UCSD-AML1 (cell line): ENCODE data around the gene C19orf44.
"Not testable (repeated sequence)": the region's sequence is repeated elsewhere in the genome, so short reads cannot be mapped to it uniquely, and the experiment has no call there.

Experiments
- DNase-seq: peaks from one replicate; lab custom pipeline; 2025; ENCODE audit not compliant: unreplicated experiment; lab: John Stamatoyannopoulos, UW

C19orf44 gene

DNA sequence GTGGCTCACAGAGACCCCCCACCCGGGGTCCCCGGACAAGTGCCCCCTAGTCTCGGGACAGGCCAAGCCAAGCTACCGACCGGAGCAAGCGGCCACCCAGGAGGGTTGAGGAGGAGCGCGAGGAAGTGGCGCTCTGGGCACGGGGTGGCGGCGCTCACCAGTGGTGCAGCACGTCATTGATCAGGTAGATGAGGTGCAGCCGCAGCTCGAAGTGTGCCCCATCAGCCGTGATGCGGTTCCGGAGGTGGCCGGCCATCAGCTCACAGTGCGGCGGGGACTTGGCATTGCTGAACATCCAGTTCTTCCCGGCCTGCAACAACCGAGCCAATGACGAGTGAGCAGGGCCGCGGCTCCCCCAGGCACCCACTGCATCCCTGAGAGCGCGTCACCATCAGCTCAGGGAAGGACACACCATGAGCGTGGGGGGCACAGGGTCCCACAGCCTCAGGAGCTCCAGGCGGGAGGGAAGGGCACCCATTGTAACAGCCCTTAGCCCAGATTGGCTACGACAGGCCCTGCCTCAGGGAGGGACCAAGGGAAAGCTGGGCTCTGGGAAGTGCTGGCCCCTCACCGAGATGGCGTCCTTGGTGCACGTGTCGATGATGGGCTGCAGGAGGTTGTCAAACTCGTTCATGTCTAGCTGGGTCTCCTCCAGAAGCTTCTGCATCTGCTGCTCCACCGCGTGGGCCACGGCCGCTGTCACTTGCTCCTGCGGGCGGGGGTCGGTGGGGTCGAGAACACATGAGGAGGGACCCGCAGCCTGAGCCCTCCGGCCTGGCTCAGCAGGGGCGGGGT, 36.4 kb downstream of the C19orf44 start:
- no peak for DNase-seq

DNA sequence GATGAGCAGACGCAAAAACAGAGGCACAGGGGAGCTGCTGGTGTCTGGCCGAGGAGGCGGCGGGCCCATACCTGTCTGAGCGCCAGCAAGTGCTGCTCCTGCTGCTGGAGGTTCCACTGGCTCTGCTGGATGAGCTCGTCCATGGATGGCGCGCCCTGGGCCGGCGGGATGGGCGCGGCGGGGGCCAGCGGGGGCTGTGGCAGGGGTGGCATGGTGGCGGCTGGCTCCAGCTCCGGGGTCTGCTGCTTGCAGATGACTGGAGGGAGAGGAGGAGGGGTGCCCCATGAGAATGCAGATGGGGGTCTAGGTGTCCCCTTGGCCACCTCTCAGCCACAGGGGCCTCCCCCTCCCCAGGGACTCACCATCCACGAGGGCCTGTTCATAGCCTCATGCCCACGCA, 39.2 kb downstream of the C19orf44 start:
- DNase-seq, result no peak

DNA sequence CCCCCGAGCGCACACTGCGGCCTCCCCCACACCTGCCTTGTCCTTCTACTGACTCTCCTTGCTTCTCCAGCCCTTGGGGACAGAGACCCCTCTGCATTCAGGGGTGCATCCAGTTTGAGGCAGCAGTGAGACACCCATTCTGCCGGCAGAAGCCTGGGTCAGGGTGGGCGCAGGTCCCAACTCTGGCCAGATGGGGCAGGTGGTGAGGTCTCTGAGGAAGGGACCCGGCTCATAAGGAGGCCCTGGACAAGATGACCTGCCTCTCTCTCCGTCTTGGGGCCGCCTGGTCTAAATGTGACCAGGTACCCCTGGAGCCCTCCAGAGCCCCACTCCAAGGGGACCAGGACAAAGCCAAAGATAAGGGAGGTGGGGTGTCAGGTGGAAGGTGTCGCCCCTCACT, 39.9 kb downstream of the C19orf44 start:
- no peak for DNase-seq

DNA sequence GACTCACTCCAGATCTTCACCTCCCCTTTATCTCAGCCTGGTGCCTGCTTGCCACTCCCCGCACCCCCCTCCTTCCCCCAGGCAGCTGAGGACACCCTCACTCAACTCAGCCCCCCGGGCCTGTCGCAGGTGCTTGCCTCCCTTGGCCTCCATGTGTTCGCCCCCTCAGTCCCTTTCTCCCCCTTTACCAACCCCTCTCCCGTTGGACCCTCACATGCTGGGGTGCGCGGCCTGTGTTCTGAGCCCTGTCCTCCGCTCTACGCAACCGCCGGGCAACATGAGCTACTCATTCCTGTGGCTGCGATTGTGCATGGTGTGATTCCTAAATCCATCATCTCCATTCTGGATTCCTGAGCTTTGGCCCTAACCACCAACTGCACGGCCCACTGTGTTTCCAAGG, 40.9 kb downstream of the C19orf44 start:
- no peak for DNase-seq

DNA sequence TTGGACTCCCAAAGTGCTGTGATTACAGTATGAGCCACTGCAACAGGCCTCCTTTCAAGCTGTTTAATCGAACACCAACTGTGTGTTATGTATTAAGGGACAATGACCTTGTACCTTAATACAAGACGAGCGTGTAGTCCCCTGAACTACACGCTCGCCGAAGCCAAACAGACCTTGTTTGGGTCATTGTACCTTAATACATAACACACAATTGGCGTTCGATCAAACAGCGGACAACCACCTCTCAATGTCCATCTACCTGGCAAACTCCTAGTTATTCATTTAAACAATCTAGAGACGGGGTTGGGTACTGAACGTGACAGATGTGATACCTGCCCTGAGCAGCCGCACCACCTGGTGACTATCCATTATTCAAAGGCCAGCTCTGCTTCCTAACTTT, 44.8 kb downstream of the C19orf44 start:
- DNase-seq, result no peak

DNA sequence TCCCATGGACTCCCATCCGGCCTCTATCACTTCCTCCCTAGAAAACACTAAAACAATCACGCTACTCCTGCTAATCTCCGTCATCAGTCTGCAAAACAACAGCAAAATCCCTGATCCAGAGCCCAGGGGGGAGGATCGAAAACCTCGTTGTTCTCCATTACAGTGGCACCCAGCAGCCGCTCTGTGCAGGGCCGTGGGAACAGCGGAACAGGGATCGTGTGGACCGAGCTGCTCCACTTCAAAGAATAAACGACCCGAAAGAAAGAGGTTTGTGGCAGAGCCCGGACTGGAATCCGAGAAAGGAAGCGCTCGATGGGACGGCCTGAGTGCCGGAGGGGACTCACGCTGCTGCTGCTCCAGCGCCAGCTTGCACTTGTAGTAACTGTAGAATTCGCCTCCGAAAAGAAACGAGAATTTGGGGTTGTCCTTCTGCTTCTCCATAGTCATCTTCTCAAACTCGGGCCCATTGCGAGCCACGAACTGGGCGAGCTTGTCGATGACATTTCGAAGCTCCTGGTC, 45.4 kb downstream of the C19orf44 start:
- DNase-seq, result no peak

DNA sequence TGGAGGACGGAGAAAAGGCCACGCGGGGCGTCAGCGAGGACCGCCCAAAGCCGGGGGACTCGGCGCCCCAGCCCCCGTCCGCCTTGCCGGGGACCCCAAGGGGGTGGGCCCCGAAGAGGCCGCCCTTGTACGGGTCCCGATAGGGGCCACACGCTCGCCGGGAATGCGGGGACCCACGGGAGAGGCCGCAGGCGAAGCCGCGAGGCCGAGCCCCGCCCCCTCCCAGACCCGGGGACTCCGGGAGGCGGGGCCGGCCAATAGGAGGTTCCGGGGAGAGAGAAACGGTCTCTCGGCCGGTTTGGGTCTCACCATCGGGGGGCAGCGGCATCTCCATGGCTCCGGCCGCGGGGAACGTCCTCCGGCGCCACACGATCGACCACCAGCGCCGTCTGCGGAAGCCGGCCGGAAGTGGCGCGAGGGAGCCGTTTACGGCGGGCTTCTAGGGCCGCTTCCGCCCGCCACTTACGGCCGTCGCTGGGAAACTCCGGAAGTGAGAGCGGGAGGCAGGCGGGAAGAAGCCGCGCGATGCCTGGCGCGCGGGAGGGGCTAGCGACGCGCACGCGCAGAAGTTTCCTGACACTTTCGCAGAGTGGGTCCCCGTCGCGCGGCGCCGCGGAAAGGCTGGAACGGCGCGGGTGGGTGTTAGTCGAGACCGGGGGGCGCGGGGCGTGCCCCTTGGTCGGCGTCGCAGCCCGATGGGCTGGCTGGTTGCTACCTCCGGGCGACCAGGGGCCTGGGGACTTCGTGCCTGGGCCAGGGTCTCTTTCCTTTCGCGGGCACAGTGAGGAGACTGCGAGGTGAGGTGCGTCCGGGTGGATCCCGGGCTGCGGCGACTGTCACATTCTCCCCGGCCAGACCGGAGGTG, 46.1 kb downstream of the C19orf44 start, which contains the start of gene CHERP:
Gene CHERP, minus strand, starts transcription at position 393 of the 865 bp plus-strand sequence. Its CDS starts 59 bp downstream, at position 334.
- peak; percentile 96 for DNase-seq

DNA sequence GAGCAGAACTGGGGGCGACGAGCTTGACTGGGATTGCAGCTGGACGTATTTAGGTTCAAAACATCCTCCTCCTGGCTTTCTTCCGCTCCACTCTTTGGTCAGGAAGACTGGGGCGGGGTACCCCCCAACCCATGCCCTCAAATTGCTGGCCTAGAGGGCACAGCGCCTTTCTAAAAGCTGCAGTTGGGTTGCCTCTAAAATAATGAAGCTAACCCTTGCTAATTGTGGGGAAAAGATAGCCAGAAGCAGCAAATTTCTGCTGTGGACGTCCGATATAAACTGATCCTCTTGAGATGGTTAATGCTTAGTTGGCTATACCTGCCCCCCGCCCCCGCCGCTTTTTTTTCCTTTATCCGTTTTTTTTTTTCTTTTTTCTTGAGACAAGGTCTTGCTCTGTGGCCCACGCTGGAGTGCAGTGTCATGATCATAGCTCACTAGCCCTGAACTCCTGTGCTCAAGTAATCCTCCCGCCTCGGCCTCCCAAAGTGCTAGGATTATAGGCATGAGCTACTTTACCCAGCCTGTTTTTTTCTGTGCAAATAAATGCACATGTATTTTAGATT, 46.8 kb downstream of the C19orf44 start:
- peak; percentile 27 for DNase-seq

DNA sequence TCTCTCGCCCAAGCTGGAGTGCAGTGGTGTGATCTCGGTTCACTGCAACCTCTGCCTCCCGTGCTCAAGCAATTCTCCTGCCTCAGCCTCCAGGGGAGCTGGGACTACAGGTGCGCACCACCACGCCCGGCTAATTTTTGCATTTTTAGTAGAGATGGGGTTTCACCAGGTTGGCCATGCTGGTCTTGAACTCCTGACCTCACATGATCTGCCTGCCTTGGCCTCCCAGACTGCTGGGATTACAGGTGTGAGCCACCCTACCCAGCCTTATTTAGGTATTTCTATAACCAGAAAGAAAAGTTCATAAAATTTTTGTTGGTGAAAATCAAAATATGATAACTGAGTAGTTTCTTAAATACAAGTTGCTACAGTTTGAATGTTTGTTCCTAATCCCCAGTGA, 47.5 kb downstream of the C19orf44 start:
- not testable (repeated sequence) for DNase-seq

DNA sequence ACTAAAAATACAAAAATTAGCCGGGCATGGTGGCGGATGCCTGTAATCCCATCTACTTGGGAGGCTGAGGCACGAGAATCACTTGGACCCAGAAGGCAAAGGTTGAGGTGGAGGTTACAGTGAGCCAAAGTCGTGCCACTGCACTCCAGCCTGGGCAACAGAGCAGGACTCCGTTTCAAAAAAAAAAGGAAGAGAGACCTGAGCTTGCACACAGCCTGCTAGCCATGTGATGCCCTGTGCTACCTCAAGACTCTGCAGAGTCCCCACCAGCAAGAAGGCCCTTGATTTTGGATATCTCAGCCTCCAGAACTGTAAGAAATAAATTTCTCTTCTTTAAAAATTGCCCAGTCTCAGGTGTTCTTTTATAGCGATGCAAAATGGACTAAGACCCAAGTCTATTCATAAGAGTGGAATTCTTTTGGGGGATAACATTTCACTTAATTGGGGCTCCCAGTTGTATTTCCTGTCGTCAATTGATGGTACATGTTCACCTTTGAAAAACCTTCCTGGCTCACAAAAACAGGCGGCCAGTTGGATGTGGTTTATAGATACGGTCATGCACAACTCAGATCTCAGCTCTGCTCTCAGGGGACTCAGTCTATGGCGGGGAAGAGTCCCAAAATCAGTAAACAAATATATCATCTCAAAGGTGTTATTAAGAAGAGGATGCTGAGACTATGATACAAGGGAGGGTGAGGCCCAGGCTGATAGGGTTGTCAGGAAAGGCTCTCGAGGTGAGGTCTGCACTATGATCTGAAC, 48.5 kb downstream of the C19orf44 start:
- no peak for DNase-seq

DNA sequence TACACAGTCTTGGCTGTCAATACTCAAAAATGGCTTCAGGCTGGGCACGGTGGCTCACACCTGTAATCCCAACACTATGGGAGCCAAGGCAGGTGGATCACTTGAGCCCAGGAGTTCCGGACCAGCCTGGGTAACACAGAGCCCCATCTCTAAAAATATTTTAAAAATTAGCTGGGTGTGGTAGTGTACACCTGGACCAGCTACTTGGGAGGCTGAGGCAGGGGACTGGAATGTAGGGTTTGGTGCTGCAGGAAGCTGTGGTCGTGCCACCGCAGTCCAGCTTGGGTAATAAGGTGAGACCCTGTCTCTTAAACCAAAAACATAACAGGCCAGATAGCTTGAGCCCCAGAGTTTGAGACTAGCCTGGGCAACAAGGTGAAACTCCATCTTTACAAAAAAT, 52.8 kb downstream of the C19orf44 start:
- DNase-seq, result no peak

DNA sequence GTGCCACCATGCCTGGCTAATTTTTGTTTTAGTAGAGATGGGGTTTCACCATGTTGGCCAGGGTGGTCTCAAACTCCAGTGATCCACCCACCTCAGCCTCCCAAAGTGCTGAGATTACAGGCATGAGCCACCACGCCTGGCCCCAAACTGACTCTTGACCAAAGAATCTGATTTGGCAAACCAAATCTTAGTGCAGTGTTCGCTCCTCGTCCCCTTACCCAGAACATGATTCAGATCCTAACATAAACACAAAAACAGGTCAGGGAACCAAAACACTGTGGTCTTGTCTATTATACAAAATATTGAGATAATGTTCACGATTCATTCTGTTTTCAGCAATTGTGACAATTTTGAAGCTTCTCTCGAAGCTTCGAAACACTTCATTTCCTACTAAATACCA, 55.7 kb downstream of the C19orf44 start:
- DNase-seq, result not testable (repeated sequence)

DNA sequence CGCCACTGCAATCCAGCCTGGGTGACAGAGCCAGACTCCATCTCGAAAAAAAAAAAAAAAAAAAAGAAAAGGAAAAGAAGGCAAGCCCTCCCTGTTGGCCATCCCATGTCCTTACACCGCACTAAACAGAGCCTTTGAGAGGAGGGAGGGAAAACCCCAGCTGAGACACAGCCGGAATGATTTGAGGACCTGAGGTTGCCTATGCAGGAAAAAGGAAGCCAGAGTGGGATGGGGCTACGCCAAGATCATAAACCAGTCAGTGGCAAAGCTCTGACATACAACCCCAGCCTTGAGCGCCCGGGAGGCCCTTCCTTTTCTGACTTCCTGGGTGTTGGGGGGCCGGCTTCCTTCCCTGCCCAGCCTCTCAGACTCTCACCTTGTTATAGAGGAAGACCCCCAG, 58.6 kb downstream of the C19orf44 start:
- DNase-seq, result peak; percentile 44

DNA sequence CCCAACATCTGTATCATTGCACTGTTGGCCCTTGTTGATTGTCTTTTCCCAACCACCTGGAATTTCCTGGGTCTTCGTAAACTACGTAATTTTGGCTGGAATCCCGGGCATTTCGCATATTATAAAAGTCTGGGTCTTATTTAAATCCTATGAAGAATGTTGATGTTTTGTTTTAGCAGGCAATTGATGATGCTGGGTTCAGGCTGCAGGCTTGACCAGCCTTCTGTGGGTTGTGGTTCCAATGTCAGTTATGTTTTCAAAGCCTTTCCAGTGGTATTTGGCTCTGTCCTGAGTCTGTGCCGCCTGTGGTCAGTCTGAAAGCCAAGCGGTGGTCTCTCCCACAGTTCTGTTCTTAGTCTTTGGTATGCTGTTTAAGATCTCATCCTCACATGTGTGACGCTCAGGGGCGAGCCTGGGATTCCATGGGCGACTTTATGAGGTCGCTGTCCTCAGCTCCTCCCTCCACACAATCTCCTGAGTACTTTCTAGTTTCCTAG, 63.6 kb downstream of the C19orf44 start:
- no peak for DNase-seq

DNA sequence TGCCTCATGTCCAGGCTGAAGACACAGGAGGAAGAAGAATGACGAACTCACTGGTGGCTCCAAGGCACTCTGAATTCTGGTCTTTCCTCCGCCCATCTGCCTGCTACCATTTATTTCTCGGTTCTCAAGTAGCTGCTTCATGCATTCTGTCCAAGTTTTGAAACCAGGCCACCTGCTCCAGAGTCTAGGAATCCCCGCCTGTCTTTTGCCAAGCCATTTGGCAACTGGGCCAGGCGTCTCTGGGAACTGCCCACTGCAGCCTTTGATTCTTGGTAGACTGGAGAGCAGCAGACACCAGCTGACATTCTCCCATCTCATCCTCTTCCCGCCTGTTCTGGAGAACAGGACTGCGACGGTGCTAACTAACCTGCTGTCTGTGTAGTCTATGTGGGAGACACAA, 65.2 kb downstream of the C19orf44 start:
- DNase-seq, result no peak

DNA sequence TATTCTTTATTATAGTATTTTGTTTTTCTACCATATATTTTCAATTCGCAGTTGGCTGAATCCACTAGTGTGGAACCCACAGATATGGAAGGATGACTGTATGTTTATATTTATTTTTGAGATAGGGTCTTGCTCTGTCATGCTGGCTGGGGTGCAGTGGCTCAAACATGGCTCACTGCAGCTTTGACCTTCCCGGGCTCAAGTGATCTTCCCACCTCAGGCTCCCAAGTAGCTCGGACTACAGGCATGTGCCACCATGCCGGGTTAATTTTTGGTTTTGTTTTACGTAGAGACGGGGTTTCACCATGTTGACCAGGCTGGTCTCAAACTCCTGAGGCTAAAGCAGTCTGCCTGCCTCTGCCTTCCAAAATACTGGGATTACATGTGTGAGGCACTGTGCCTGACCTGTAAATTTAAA, 66.4 kb downstream of the C19orf44 start:
- DNase-seq, result no peak

DNA sequence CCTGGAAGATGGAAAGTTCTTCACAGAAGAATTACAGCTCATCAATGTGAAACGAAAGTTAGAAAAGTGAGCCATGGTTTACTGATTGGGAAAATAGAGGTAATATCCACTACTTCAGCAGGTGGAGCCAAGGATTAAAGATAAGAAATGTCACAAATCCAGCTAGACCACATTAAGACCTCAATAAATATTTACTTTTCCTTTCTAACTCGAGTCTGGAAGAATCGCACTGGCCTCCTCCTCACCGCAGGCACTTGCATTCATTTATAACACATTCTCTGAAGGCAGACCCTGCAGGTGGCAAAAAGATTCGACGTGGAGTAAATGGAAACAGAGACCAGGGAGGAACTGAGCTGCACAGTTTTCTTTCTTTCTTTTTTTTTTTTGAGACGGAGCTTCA, 68.6 kb downstream of the C19orf44 start:
- no peak for DNase-seq

DNA sequence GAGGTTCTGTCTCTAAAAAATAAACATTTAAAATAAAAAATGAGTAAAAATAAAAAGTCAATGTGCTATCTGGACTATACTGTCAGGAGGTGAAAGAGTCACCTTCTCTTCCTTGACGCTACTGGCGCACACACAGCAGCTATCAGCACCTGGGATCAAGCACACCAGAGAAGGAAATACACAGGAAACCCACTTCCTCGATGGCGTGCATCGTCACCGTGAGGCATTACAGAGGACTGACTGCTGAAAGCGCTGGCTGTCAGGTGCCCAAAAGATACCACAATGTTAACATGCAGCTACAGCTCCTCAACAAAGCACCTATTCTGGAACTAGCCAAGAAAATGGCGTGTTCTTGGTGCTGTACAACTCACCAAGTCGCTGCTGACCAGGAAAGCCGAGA, 70.0 kb downstream of the C19orf44 start:
- peak; percentile 73 for DNase-seq

DNA sequence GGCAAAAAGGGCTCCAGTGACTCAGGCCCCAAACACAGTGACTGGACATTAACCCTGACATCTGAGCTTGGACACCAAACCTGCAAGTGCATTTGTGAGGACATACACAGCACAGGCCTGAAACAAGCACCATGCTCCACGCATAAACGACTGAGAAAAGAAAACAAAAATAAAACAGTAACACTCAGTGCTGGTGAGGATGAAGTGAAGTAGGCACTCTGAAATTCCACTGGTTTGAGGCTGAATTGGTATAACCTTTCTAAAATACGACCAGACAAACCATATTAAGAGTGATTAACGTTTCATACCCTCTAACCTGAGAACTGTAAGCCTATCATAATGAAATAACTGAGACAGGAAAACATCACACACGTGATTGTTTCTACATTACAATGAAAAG, 70.5 kb downstream of the C19orf44 start:
- no peak for DNase-seq

DNA sequence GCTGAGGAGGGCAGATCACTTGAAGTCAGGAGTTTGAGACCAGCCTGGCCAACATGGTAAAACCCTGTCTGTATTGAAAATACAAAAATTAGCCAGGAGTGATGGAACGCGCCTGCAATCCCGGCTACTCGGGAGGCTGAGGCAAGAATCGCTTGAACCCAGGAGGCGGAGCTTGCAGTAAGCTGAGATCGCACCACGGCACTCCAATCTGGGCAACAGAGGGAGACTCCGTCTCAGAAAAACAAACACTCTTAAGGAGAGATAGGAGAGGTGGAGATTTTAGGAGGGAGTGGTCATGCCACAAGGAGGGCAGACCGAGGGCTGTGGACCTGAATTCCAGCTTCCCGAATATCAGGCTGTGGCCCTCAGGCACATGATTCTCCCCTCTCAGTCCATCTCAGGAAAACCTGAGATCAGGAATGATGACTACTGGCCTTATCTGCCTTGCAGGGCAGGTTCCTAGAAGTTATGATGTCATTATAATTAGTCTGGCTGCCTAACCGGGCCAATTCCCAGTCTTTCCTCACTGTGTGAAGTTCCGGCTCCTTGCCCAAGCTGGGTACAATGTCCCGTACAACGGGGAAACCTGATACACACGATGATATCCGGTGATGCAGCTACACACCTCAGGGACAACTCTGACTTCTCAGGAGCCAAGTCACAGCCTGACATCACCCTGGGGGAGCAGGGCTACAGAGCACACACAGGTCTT, 73.6 kb downstream of the C19orf44 start:
- DNase-seq, result no peak
